Measurements from ENCODE around the gene PDXDC1. TPM values are rescaled to one million over a fixed set of nuclear protein-coding genes. Genes with fewer than 3 reads are reported as not detected.
"Not testable (repeated sequence)": the region's sequence is repeated elsewhere in the genome, so short reads cannot be mapped to it uniquely, and the experiment has no call there.

The PDXDC1 gene
- total RNA-seq, 1 donor from 2014 or later, result 72.6 TPM

- intact Hi-C loops (cut with DNase I), result no loop called here
- ATAC-seq (ENCODE audit: poor library complexity), result no peak
These were observed 11.3 kb upstream of the PDXDC1 start for GRCh38 chr16:14963281-14964173.

DNA sequence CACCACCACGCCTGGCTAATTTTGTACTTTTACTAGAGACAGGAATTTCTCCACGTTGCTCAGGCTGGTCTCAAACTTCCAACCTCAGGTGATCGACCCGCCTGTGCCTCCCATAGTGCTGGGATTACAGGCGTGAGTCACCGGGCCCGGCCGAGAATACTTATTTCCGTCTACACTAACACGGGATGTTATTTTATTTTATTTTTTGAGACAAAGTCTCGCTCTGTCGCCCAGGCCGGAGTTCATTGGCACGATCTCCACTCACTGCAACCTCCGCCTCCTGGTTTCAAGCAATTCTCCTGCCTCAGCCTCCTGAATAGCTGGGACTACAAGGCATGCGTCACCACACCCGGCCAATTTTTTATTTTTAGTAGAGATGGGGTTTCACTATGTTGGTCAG is 9.5 kb upstream of the PDXDC1 start:
- ATAC-seq (ENCODE audit: poor library complexity) (no peak), DNase-seq (no peak)
- intact Hi-C loops (cut with DNase I), result no loop called here

More at GRCh38 chr16:14963281-14964173, 11.3 kb upstream of the PDXDC1 start:
- no peak for DNase-seq

DNA sequence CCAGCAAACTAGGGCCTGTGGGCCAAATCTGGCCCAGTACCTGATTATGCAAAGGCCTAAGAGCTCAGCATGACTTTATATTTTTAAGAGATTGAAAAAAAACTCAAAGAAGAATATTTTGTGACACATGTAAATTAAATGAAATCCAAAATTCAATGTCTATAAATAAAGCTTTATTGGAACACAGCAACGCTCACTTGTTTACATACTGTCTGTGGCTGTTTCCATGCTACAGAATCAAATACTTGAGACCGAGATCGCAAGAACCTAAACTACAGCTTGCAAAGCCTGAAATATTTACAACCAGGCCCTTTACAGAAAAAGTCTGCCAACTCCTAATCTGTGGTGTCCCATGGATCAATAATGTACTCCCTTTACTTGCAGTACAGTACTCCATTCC is 5.0 kb upstream of the PDXDC1 start:
- ATAC-seq (ENCODE audit: poor library complexity); DNase-seq; intact Hi-C loops (cut with DNase I): not testable (repeated sequence)

- DNase-seq; intact Hi-C loops (cut with DNase I); ATAC-seq (ENCODE audit: poor library complexity): not testable (repeated sequence)
These were observed 3.1 kb upstream of the PDXDC1 start for GRCh38 chr16:14971621-14972228.

DNA sequence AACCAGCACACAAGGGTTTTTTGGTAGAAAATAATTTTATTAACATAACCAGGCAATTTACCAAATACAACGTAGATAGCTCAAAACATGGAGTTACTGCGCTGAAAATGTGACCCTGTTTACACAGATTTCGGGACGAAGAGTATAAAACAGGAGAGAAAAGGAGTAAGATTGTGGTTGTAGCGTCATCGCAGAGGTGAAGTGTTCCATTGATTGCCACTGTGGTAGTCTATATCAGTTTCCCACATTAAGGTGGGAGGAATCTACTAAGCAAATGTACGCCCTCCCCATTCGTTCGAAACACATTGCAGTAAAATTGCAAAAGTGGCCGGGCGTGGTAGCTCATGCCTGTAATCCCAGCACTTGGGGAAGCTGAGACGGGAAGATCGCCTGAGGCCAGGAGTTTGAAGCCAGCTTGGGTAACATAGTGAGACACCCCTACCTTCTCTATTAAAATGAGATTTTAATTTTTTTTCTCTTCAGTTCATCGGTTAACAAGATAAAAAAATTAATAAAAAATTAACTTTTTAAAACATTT is 972 bp upstream of the PDXDC1 start:
- DNase-seq; ATAC-seq (ENCODE audit: poor library complexity); intact Hi-C loops (cut with DNase I): not testable (repeated sequence)

DNA sequence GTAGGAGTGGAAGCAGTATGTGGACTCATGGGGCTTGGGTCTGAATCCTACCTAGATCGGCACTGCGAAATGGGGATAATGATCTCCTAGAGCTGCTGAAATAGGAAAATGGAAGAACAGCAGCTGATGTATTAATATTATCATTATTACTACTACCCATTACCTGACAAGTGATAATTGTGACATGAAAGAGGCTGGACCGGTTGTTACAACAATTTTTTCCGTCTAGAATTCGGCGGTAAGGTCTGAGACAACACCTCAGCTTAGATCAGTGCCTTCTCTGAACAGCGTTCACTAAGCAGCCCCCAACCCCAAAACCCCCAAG is 533 bp upstream of the PDXDC1 start:
- intact Hi-C loops (cut with DNase I); ATAC-seq (ENCODE audit: poor library complexity); DNase-seq: not testable (repeated sequence)

DNA sequence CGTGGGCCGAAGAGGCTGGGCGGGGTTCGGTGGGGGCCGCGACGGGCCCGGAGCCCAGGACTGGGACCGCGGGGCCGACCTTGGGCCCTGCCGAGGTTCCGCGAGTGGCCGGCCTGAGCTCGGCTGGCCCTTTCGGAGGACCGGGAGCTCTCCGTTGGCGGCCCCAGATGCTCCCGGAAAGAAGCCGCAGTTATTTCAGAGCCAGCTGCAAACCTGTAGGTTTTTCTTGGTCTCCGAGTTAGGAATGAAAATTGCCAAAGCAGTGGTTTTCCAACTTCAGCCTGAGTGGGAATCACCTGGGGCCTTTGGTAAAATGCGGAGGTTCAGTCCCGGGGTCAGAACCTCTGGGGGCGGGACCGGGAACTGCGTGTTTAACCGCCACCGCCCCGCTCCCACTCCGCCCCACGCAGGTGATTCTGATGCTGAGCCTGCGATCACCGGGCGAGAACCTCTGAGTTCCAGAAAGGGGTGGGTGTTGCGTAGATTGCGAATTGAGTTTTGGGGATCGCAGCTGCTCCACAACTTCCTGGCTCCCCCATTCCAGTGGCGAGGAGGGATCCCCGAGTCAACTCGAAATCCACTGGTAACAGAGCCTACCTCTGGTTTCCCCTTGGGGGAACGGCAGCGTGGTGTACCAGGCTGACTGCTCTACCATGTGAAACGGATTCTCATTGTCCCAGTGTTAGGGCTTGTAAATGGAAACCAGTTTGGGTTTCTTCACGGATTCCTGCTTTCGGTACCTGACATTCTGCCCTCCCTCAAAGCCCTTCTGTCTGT is 780 bp downstream of the PDXDC1 start:
- DNase-seq, result peak; percentile 70
- intact Hi-C loops (cut with DNase I), result not testable (repeated sequence)
- peak; percentile 24 for ATAC-seq (ENCODE audit: poor library complexity)

GRCh38 chr16:14976971-14977736 is 2.3 kb downstream of the PDXDC1 start:
- DNase-seq; intact Hi-C loops (cut with DNase I); ATAC-seq (ENCODE audit: poor library complexity): not testable (repeated sequence)

- DNase-seq; ATAC-seq (ENCODE audit: poor library complexity); intact Hi-C loops (cut with DNase I): not testable (repeated sequence)
These were observed 3.5 kb downstream of the PDXDC1 start for GRCh38 chr16:14978281-14978680.

- ATAC-seq (ENCODE audit: poor library complexity); intact Hi-C loops (cut with DNase I); DNase-seq: not testable (repeated sequence)
These were observed 4.1 kb downstream of the PDXDC1 start for GRCh38 chr16:14978908-14979307.

DNA sequence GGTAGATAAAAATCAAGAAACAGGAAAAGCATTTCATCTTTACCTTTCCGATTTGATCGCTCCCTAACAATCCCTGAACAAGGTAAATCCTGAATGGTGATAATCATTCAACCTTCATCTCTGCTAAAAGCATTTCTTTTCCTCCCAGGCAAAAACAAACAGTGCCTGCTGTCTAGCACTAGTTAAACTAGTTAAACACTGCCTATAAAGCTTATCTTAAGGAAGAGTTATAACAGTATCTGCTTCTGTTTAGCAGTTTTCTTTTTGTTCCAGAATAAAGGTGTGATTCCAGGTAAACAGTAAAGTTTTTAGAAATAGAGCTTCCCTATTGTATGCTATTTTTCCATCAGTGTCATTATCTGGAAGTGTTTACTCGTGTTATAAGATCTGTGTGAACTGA is 6.4 kb downstream of the PDXDC1 start:
- DNase-seq; intact Hi-C loops (cut with DNase I); ATAC-seq (ENCODE audit: poor library complexity): not testable (repeated sequence)

GRCh38 chr16:14982521-14982920 is 7.7 kb downstream of the PDXDC1 start:
- ATAC-seq (ENCODE audit: poor library complexity), result peak; percentile 41
- DNase-seq; intact Hi-C loops (cut with DNase I): not testable (repeated sequence)

GRCh38 chr16:14988092-14988491 is 13.3 kb downstream of the PDXDC1 start:
- intact Hi-C loops (cut with DNase I); DNase-seq: not testable (repeated sequence)
- ATAC-seq (ENCODE audit: poor library complexity), result peak; percentile 13

DNA sequence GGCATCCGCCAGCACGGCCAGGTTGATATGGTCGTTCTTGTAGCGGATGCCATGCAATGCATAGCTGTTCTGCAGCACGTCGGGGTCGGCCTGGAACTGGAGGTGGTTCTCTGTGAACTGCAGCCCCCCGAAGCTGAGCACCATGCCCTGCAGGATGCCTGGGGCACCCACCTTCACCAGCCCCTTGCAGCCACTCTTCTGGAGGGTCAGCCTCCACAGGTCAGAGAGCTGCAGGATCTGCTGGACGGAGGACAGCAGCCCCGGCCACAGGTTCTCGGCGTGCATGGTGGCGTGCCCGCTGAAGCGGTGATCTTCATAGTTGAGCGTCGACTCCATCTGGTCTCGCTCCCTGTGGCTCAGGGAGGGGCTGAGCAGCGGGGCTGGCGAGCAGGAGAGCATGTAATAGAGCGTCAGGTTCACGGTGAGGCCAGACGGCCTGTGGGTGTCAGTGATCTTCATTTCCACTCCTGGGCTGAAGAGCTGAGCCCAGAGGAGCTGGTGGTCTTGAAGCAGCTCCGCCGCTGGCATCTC is 13.9 kb downstream of the PDXDC1 start:
- ATAC-seq (ENCODE audit: poor library complexity); intact Hi-C loops (cut with DNase I); DNase-seq: not testable (repeated sequence)

GRCh38 chr16:14989291-14990281 is 14.8 kb downstream of the PDXDC1 start:
- ATAC-seq (ENCODE audit: poor library complexity), result peak; percentile 26
- intact Hi-C loops (cut with DNase I); DNase-seq: not testable (repeated sequence)

- ATAC-seq (ENCODE audit: poor library complexity); intact Hi-C loops (cut with DNase I); DNase-seq: not testable (repeated sequence)
These were observed 18.7 kb downstream of the PDXDC1 start for GRCh38 chr16:14993277-14994151.

All from Right ventricle myocardium superior (tissue), 1 donor.